Measurements from ENCODE around the gene ITM2C.

The ITM2C gene

GRCh38 chr2:230873661-230874401 is 9.1 kb downstream of the ITM2C start:
- intact Hi-C loops (cut with micrococcal nuclease) = no loop called here
- H3K4me1 Mint-ChIP-seq (ENCODE audit: low read depth) = peaks cover 39% of the 10 kb centered on the region
- H3K4me3 Mint-ChIP-seq = no peak overlapping the region
- H3K36me3 Mint-ChIP-seq (ENCODE audit: low read depth) = peaks cover 9% of the 10 kb centered on the region
- peaks cover 22% of the 10 kb centered on the region for H3K27me3 Mint-ChIP-seq
- no peak overlapping the region for H3K27ac Mint-ChIP-seq
- H3K9me3 Mint-ChIP-seq = no peaks in the 10 kb centered on the region

- intact Hi-C loops (cut with micrococcal nuclease) = no loop called here
- no peak overlapping the region for H3K27ac Mint-ChIP-seq
These were observed 9.7 kb downstream of the ITM2C start for GRCh38 chr2:230874456-230874855.

GRCh38 chr2:230874876-230875275 is 10.1 kb downstream of the ITM2C start:
- Mint-ChIP-seq H3K9me3 (no peaks in the 10 kb centered on the region), H3K4me1 (ENCODE audit: low read depth) (peaks cover 34% of the 10 kb centered on the region), H3K27me3 (peaks cover 11% of the 10 kb centered on the region), H3K4me3 (no peak overlapping the region), H3K36me3 (ENCODE audit: low read depth) (peaks cover 15% of the 10 kb centered on the region), H3K27ac (no peak overlapping the region)
- intact Hi-C loops (cut with micrococcal nuclease) = no loop called here

More at GRCh38 chr2:230874456-230874855, 9.7 kb downstream of the ITM2C start:
- Mint-ChIP-seq H3K4me3 (no peak overlapping the region), H3K27me3 (peaks cover 15% of the 10 kb centered on the region), H3K9me3 (no peaks in the 10 kb centered on the region), H3K36me3 (ENCODE audit: low read depth) (peaks cover 15% of the 10 kb centered on the region), H3K4me1 (ENCODE audit: low read depth) (peaks cover 38% of the 10 kb centered on the region)

- H3K4me3 Mint-ChIP-seq = no peak overlapping the region
- H3K9me3 Mint-ChIP-seq = no peaks in the 10 kb centered on the region
- H3K27ac Mint-ChIP-seq = no peak overlapping the region
- peaks cover 15% of the 10 kb centered on the region for H3K36me3 Mint-ChIP-seq (ENCODE audit: low read depth)
- peaks cover 26% of the 10 kb centered on the region for H3K4me1 Mint-ChIP-seq (ENCODE audit: low read depth)
- intact Hi-C loops (cut with micrococcal nuclease) = no loop called here
- peaks cover 4% of the 10 kb centered on the region for H3K27me3 Mint-ChIP-seq
These were observed 10.9 kb downstream of the ITM2C start for GRCh38 chr2:230875347-230876315.

GRCh38 chr2:230877116-230877758 is 12.5 kb downstream of the ITM2C start:
- peaks cover 15% of the 10 kb centered on the region for H3K36me3 Mint-ChIP-seq (ENCODE audit: low read depth)
- H3K4me1 Mint-ChIP-seq (ENCODE audit: low read depth) = peaks cover 16% of the 10 kb centered on the region
- peak overlapping the region; percentile 21 for H3K27ac Mint-ChIP-seq
- no peak overlapping the region for H3K4me3 Mint-ChIP-seq
- intact Hi-C loops (cut with micrococcal nuclease) = no loop called here
- no peaks in the 10 kb centered on the region for H3K9me3 Mint-ChIP-seq
- peaks cover 3% of the 10 kb centered on the region for H3K27me3 Mint-ChIP-seq

GRCh38 chr2:230877759-230878598 is 13.2 kb downstream of the ITM2C start:
- Mint-ChIP-seq H3K4me3 (no peak overlapping the region), H3K27me3 (peaks cover 3% of the 10 kb centered on the region), H3K27ac (peak overlapping the region; percentile 21), H3K9me3 (no peaks in the 10 kb centered on the region), H3K4me1 (ENCODE audit: low read depth) (peaks cover 16% of the 10 kb centered on the region), H3K36me3 (ENCODE audit: low read depth) (peaks cover 15% of the 10 kb centered on the region)
- intact Hi-C loops (cut with micrococcal nuclease) = no loop called here

GRCh38 chr2:230878599-230879188 is 14.0 kb downstream of the ITM2C start:
- no peaks in the 10 kb centered on the region for H3K9me3 Mint-ChIP-seq
- peak overlapping the region; percentile 21 for H3K27ac Mint-ChIP-seq
- H3K27me3 Mint-ChIP-seq = peaks cover 3% of the 10 kb centered on the region
- peaks cover 15% of the 10 kb centered on the region for H3K36me3 Mint-ChIP-seq (ENCODE audit: low read depth)
- peaks cover 16% of the 10 kb centered on the region for H3K4me1 Mint-ChIP-seq (ENCODE audit: low read depth)
- no peak overlapping the region for H3K4me3 Mint-ChIP-seq
- intact Hi-C loops (cut with micrococcal nuclease) = no loop called here

GRCh38 chr2:230879271-230879882 is 14.6 kb downstream of the ITM2C start:
- H3K4me1 Mint-ChIP-seq (ENCODE audit: low read depth) = peaks cover 16% of the 10 kb centered on the region
- H3K9me3 Mint-ChIP-seq = no peaks in the 10 kb centered on the region
- intact Hi-C loops (cut with micrococcal nuclease) = no loop called here
- no peak overlapping the region for H3K4me3 Mint-ChIP-seq
- H3K27me3 Mint-ChIP-seq = peaks cover 3% of the 10 kb centered on the region
- H3K36me3 Mint-ChIP-seq (ENCODE audit: low read depth) = peaks cover 15% of the 10 kb centered on the region
- H3K27ac Mint-ChIP-seq = no peak overlapping the region

GRCh38 chr2:230879891-230880290 is 15.1 kb downstream of the ITM2C start:
- peaks cover 16% of the 10 kb centered on the region for H3K4me1 Mint-ChIP-seq (ENCODE audit: low read depth)
- H3K27ac Mint-ChIP-seq = no peak overlapping the region
- intact Hi-C loops (cut with micrococcal nuclease) = no loop called here
- H3K9me3 Mint-ChIP-seq = no peaks in the 10 kb centered on the region
- H3K4me3 Mint-ChIP-seq = no peak overlapping the region
- peaks cover 15% of the 10 kb centered on the region for H3K36me3 Mint-ChIP-seq (ENCODE audit: low read depth)
- H3K27me3 Mint-ChIP-seq = peaks cover 3% of the 10 kb centered on the region

- Mint-ChIP-seq H3K9me3 (no peaks in the 10 kb centered on the region), H3K27me3 (peaks cover 3% of the 10 kb centered on the region), H3K36me3 (ENCODE audit: low read depth) (peaks cover 12% of the 10 kb centered on the region), H3K4me3 (no peak overlapping the region), H3K4me1 (ENCODE audit: low read depth) (peaks cover 28% of the 10 kb centered on the region), H3K27ac (no peak overlapping the region)
- intact Hi-C loops (cut with micrococcal nuclease) = no loop called here
These were observed 17.1 kb downstream of the ITM2C start for GRCh38 chr2:230881840-230882239.

GRCh38 chr2:230885463-230886130 is 20.9 kb downstream of the ITM2C start:
- Mint-ChIP-seq H3K27me3 (peaks cover 6% of the 10 kb centered on the region), H3K4me1 (ENCODE audit: low read depth) (peaks cover 19% of the 10 kb centered on the region), H3K9me3 (peaks cover 8% of the 10 kb centered on the region), H3K36me3 (ENCODE audit: low read depth) (no peaks in the 10 kb centered on the region), H3K4me3 (no peak overlapping the region), H3K27ac (no peak overlapping the region)
- intact Hi-C loops (cut with micrococcal nuclease) = no loop called here

GRCh38 chr2:230886206-230886605 is 21.5 kb downstream of the ITM2C start:
- H3K4me3 Mint-ChIP-seq = no peak overlapping the region
- peaks cover 8% of the 10 kb centered on the region for H3K9me3 Mint-ChIP-seq
- no peaks in the 10 kb centered on the region for H3K36me3 Mint-ChIP-seq (ENCODE audit: low read depth)
- H3K27ac Mint-ChIP-seq = no peak overlapping the region
- peaks cover 12% of the 10 kb centered on the region for H3K27me3 Mint-ChIP-seq
- intact Hi-C loops (cut with micrococcal nuclease) = no loop called here
- H3K4me1 Mint-ChIP-seq (ENCODE audit: low read depth) = peaks cover 25% of the 10 kb centered on the region
